GM19452 (cell line): ENCODE measurements around the gene POLL.
"Not testable (repeated sequence)": the region's sequence is repeated elsewhere in the genome, so short reads cannot be mapped to it uniquely, and the experiment has no call there.

Experiments
- ATAC-seq: cut with Tn5 transposase; IDR thresholded peaks from one replicate; pipeline ENCODE4 v1.9.1; 2021; ENCODE audit not compliant: unreplicated experiment

POLL gene

DNA sequence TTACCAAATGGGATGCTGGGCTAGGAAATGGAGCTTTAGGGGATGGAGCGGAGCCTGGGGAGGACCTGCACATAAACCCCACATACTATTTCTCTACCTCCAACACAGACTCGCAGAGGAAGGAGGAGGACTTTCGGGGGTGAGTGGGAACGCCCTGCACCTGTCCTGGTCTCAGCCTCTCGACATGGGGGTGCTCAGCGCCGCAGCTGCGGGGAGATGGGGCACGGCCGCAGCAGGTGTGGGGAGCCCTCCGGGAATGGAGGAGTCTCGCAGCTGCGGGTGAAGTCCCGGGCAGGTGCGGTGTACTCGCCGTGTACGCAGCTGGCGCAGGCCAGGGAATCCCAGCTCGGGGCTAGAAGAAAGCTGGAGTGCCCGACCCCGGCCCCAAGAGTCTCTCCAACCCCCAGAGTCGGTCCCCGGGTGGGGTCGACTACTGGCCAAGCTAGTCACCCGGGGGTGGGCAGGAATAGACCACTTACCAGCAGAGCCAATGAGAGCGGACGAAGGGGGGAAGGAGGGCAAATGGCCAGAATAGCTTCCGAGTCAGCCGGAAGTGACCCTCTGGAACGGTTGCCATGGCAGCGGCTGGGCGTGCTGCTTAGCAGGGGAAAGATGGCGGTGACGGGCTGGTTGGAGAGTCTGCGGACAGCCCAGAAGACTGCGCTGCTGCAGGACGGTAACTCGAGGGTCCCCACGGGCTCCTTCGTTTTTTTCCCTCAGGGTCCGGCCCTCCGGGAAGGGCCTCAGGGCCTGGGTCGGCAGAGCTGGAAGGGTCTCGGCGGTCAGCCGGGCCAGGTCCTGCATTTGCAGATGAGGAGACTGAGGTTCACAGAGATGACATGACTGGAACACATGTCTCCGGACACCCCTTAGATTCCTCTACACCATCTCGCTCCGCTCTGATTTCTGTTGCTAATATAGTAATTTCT lies at the start of gene POLL, which contains the start of gene DPCD:
POLL (minus strand) TSS at position 533 of the 929 bp plus-strand sequence. CDS start 897 bp downstream, outside the sequence.
DPCD (plus strand) TSS at position 597 of the 929 bp plus-strand sequence; CDS start at position 613, 16 bp downstream.
- ATAC-seq: peak; percentile 96

DNA sequence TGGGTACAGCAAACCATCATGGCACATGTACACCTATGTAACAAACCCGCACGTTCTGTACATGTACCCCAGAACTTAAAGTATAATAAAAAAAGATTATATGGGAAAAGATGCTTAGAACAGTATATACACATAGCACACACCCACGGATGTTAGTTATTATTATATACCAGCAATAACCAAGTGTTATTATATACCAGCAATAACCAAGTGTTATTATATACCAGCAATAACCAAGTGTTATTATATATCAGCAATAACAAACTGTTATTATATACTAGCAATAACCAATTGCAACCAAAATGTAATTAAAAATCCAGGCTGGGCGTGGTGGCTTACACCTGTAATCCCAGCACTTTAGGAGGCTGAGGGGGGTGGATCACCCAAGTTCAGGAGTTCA lies 45.5 kb upstream of the POLL start:
- ATAC-seq: not testable (repeated sequence)

DNA sequence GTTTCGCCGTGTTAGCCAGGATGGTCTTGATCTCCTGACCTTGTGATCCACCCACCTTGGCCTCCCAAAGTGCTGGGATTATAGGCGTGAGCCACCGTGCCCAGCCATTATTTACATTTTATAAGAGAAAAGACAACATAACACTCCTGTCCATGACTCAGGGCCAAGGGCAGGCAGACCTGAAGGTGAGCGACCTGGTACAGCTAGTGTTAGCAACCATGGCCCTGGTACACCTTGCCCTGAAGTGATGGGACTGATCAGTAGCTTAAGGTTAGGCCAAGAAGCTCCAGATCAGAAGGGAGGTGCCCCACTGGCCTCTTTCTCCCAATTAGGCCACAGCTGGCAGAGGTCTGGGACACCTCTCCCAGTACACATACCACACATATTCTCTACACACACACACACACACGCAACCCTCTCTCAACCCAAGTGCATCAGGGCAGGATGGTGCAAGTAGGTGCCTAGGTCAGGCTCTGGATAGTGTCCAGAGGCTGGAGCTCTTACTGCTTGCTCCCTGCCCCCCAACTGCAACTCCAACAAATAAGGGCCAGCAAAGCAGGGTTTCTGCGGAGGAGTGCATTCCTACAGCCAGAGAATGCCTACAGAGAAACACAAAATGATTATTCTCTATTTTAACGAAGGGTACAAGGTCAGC lies 43.9 kb upstream of the POLL start:
- no peak for ATAC-seq

DNA sequence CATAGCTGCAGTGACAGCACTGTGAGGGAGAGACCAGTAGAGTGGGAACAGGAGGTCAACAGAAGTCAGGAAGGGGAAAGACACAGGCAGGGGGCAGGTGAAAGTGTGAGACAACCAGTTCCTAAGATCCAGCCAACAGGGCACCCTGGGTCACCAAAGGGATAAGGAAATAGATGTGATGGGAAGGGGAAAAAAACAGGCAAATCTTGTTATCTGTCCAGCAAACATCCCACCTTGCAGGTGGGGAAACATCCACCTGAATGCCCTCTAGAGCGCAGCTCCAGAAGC lies 42.5 kb upstream of the POLL start:
- no peak for ATAC-seq

DNA sequence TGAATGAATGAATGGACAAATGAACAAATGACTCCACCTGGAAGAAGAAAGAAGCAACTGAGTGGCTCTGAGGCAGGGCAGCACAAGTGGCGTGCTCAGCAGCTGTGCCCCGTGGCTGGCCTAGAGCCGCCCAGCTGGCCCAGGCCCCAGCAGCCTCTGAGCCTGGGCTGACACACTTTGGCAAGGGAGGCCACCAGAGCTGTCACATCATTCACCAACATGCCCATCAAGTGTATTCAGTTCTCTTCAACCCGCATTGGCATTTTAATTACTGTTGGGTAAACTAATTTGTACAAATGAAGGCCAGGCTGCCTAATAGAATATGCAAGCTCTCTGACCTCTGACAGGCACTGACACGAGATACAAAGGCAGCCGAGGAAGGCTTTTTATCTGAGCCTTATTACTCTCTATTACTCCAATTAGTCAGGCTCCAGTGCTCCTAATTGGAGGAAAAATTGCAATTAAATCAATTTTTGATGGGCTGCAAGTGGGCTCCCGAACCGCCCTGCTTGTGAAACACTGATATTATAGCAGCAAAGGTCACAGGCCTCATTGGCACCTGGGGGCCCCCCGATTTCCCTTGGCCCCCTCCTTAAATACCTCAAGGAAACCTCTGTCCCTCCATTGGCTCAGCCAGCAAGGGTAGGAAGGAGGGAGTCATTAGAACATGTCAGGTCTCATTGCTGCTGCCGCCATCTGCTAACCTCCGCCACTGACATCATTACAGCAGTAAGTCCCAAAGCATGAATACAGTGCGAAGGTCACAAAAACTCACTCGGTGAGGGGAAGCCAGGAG lies 42.0 kb upstream of the POLL start:
- no peak for ATAC-seq

DNA sequence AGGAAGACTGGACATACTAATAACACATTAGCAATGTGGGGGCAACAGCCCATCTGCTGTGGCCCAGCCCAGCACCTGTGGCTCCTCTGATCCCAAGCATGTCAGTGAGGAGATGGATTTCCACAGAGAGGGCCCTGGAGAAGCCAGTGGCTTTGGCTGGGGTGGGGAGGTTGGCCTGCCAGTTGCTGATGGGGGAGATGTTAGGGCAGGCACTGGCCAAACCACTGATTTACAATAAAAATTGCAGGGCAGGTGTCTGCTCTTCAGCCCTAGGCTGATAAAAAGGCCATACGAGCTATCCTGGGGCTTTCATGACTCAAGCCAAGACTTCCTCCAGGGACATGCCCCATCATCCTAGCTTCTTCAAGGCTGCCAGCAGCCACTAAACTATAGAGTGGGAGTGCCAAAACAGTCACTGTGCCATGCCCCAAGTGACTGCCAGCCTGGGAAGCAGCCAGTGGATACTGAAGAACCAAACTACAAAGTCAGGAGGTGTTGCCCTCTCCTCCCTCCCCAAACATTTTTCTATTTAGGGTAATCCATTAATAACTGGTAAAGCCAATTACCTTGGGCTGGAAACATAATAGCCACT lies 37.9 kb upstream of the POLL start:
- ATAC-seq: no peak

DNA sequence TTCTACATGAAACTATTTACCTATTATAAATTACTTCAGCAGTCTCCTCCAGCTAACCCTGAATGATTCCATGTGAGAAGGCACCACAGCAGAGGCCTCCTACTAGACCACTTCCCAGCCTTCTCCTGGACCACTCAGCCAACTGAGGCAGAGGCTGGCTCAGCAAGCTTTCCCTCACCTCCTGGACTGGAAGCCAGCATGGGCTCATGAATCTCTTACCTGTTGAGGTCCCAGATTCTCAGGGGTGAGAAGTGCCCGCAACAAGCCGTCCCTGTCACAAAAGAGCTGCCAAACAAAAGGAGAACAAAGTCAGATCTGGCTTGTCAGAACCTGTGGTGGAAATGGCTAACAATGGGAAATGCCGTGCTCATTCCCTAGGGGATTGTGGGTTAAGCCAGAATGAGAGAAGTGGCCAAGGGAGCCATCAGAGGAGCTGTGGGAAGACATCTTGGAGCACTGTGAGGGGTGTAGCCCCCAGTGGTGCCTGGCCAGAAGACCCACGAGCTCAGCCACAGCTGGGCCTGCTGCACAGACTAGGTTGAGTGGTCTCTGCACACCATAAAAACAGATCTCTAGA lies 36.6 kb upstream of the POLL start:
- no peak for ATAC-seq

DNA sequence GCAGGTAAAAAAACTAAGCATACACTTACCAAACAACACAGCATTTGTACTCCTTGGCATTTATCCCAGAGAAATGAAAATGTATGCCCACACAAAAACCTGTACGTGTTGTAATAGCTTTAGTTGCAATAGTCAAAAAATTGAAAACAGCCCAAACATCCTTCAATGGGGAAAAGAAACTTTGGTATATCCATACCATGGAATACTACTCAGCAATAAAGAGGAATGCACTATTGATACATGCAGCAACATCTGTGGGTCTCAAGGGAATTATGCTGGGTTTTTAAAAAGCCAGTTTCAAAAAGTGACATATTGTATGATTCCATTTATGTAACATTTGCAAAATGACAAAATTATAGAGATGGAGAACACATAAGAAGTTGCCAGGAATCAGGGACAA lies 35.5 kb upstream of the POLL start:
- ATAC-seq: no peak

DNA sequence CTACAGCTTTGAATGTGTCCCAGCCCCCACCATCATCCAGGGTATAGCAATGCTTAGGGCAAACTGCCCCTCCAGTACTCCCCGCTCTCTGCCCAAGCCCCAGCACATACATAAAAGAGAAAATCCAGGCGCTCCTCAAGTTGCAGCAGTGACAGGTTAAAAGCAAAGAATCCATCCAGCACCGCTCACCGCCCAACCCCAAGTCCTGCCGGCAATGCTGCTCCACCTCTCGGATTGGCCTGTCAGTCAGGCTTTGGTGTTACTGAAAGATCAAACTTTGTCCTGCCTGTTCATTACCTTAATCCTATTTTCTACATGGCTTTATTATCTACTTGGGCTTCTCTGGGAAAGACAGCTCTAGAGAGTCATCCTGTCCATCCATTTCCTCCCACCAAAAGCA lies 31.9 kb upstream of the POLL start:
- no peak for ATAC-seq

DNA sequence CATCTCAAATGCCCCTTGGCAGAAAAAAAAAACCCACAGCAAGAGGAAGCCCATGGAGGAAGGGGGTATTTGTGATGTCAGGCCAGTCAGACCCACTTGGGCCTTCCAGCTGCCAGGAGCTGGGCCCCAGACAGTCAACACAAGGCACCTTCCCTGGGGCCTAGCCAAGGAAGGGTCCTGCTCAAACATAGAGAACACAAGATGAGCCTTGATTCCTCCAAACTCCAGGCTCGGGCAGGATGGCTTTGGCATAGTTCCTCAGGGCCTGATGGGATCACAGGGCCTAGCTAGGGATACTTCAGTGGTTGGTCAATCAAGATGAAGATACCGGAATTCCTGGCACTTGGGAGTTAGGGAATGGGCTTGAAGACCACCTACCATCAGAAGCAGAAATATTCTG lies 30.8 kb upstream of the POLL start:
- ATAC-seq: no peak

DNA sequence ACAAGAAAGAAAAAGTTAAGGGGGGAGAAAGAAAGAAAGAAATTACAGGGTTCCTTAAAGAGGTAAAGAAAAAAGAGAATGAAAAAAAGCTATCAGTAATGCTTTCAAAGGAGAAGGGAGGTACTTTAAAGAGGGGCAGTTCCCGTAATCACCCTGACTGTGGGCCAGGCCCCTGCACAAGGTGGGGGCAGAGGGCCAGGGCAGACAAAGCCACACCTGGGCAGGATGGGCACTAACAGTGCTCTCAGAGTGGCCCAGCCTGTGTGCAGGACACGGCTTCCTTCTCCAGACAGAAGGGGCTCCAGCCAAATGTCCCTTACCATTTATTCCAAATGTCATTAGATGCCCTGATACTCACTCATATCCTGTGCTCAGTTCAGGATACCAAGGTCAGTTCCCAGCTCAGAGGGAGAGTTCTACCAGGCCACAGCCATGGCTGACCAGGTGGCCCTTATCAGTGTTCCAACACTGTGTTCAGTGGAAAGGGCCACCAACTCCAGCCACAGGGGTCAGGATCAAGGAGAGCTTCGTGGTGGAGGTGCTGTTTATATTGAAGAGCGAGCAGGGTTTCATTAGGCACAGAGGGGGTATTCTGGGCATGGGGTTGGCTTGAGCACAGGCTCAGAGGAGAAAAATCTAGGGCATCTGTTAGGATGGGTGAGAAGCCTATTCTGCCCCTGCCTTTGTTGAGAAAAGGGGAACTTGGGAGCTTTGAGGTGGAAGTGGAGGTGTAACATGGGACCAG lies 29.9 kb upstream of the POLL start:
- no peak for ATAC-seq

DNA sequence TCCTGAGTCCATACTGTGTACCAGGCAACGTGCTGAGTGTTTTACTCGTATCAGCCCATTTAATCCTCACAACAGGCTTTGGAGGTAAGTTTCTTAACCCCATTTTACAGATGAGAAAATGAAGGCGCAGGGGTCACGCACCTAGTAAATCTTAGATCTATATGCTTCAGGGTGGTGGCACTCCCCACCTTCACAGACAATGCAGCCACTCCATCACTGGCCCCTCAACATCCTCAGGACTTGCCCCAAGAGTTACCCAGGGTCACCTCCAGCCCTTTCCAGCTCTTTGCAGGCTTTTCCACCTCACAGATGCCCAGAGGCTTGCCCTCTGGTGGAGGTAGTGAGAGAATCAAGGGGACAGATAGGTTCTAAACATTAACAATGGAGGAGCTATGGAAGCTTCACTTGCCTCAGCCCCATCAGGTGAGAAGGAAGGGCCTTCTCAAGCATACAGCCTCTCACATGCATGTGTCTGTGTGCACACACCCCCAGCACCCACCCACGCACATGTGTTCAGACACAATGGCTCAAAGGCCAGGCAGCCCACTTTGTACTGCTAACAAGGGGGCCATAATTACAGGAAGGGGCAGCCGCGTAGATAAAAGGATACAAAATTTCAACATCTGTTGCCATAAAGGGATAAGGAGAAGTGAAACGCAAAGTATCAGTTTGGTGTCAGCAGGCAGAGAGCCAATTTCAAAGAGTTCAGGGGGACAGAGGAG lies 29.2 kb upstream of the POLL start:
- ATAC-seq: no peak

DNA sequence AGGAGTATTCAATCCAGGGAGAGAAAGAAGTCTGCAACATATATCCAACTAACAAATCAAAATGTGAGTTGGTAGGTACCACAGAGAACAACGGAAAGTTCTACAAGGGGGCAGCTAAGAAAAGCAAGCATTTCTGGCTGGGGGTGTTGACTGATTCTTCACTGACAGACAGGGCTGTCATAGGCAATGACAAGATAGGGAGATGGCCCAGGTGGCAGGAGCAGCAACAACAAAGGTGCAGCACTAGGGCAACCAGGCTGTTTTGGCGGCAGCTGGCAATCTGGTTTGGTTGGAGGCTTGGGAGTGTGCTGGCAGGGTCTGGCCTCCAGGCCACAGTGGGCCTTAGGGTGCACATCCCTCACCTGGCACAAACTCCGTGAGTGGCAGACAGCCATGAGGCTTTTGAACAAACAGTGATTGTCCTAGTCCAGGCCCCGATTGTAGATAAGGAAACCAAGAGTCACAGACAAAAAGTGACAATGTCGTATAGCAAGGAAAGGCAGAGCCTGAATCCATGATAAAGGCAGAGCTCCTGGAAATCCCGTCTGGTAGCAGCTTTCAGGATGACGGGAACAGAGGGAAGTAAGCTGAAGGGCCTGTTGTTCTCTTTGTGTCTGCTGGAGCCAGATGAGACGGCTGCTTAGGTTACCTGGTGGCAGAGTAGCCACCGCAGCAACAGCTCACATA lies 28.5 kb upstream of the POLL start:
- no peak for ATAC-seq

DNA sequence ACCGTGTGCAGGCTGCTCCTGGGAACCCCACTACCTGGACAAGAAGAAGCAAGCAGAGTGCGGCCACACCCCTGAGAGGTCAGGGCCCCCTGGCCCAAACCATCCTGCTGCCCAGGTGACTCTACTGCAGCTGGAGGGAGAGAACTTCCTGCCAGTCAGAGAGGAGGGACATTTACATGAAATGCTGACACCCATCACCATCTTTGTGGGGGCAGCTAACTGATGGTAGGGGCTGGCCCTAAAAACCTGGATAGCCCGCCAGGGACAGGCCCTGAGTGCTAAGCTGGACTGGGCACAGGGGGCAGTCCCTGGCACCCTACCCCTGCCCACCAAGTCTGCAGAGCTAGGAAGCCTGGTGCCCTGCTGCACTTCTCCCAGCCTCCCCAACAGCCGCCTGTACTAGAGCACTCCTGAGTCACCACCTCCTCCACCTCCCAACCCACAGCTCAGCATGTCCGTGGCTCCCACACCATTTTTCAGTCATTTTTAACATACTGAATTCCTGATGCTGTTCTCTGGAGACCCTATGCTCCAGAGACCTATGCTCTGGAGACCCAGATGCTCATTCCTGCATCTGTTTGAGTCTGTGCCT lies 27.6 kb upstream of the POLL start:
- ATAC-seq: no peak

DNA sequence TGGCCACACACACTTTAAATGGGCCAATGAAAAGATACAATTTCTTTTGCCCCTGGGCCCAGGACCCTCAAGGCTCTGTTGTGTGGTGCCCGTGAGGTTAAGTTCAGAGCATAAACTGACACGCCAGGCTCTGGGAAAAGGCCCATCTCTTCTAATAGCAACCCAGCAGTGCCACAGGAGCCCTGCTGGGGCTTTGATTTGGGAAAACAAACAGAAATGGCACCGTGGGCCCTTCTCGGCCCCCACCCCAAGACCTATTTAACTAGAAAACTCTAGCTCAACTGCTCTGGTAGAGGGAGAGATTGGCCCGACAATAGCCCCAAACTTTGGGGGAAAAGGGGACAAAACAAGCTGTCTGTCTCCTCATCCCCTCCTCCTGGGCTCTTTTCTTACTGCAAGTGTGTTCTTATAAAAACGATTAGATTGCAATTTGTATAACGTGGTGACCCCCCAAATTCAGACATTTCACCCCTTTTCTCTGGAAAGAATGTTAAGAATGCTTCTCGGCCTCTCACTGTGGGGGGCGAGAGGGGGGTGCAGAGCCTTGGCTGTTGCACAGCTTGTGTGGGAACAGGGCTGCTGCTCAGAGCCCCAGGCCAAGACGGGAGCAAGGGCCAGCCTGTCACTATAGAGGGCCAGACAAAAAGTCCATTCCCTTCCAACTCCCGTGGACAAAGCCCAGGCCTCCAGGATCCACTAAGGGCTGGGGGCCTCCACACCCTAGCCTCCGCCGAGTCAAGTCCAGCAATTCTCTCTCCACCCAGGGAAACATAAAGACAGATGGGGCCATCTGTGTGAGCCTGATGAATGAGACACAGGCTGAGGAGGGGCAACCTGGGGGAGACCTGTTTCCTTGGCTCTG lies 26.8 kb upstream of the POLL start:
- no peak for ATAC-seq

DNA sequence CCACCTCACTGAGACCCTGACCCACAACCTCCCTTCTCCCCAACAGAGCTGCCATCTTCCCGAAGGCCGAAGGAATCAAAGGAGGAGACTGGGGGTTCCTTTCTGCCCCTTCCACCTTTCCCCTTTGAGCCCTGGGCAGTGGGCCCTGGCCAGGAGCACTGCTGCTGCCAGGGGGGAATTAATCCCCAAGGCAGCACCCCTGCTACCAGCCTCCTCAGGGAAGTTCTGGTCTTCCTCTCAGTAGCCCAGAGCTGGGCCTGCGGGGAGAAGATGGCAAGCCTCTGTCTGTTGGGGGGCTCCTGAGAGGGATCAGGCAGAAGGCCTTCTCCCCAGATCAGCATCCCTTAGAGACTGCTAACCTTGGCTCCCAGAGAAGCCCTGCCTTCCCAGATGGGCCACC lies 25.6 kb upstream of the POLL start:
- no peak for ATAC-seq

DNA sequence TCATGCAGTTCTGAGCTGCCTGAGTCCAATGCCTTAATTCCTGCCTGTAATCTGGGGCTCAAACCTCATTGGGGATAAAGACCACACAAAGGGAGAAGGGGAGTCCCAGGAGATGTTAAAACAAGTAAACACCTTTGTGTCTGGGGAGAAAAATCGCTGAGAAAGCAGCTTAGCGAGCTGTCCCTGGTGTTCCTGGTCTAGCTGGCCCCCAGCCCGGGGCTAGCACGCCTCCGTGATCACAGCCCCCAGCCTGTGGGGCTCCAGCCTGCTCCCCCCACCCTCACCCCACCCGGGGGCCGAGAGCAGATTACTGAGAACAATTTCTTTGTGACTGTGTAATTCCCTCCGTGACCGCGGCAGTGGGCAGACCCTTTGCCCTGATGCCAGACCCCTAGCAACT lies 24.8 kb upstream of the POLL start:
- ATAC-seq: no peak

DNA sequence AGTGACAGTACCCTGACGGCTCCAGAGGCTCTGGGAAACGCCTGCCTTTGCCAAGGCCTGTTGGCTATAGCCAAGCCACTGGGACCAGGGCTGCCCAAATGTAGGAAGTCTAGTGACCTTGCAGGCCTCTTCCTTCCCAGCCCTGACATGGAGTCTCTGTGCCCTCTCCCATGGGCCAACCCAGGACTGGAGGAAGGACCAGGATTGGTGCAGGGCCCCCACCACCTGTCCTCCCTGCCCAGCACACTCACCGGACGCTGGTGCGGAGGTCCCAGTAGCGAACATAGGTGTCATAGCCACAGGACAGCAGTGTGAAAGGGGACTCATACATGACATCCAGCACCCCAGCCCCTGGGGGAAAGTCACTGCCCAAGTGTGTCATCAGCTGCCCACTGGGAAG lies 24.0 kb upstream of the POLL start:
- no peak for ATAC-seq
